IgD-negative memory B cell (primary cell): ENCODE results near the gene PRIMA1. TPM values are rescaled to one million over a fixed set of nuclear protein-coding genes. Genes with fewer than 3 reads are reported as not detected.

ENCODE experiments used
- H3K27ac Mint-ChIP-seq, 3 donors: one replicate each; pipeline ENCODE4 v1.8.0; 2020 to 2022; ENCODE audit warnings: mild to moderate bottlenecking in 3 of 3, mixed read lengths in 3 of 3, moderate library complexity in 1 of 3
- H3K27me3 Mint-ChIP-seq: one replicate; pipeline ENCODE4 v1.8.0; 2021; ENCODE audit warnings: mixed read lengths
- H3K36me3 Mint-ChIP-seq: one replicate; pipeline ENCODE4 v1.8.0; 2020; ENCODE audit warnings: mild to moderate bottlenecking, mixed read lengths
- H3K4me1 Mint-ChIP-seq, 3 donors: one replicate each; pipeline ENCODE4 v1.8.0; 2020 to 2022; ENCODE audit warnings: mixed read lengths in 3 of 3, mild to moderate bottlenecking in 1 of 3
- H3K4me3 Mint-ChIP-seq, 4 donors: one replicate each; pipeline ENCODE4 v1.8.0; 2020 to 2022; ENCODE audit warnings: mild to moderate bottlenecking in 4 of 4, mixed read lengths in 4 of 4, moderate library complexity in 3 of 4
- H3K9me3 Mint-ChIP-seq, 3 donors: one replicate each; pipeline ENCODE4 v1.8.0; 2020 to 2021; ENCODE audit warnings: mixed read lengths in 3 of 3, mild to moderate bottlenecking in 1 of 3
- polyA plus RNA-seq: library from polyadenylated mRNA; unstranded; fragments of 300-500 nt; fragmentation: Illumina TruSeq; gene quantifications from one replicate; pipeline ENCODE4 v1.2.3, GENCODE V29; 2021

The PRIMA1 gene
- polyA plus RNA-seq, 1 donor from 2014 or later = not detected

- Mint-ChIP-seq H3K4me3 (no peak overlapping the region), H3K36me3 (no peaks in the 10 kb centered on the region), H3K4me1 (peaks cover 0 to 2% (median 0%) of the 10 kb centered on the region in 3 donors), H3K27me3 (peaks cover 7% of the 10 kb centered on the region), H3K27ac (no peak overlapping the region), H3K9me3 (peaks cover 0 to 2% (median 0%) of the 10 kb centered on the region in 3 donors)
Measured at GRCh38 chr14:93708800-93709199, 79.5 kb downstream of the PRIMA1 start.

DNA sequence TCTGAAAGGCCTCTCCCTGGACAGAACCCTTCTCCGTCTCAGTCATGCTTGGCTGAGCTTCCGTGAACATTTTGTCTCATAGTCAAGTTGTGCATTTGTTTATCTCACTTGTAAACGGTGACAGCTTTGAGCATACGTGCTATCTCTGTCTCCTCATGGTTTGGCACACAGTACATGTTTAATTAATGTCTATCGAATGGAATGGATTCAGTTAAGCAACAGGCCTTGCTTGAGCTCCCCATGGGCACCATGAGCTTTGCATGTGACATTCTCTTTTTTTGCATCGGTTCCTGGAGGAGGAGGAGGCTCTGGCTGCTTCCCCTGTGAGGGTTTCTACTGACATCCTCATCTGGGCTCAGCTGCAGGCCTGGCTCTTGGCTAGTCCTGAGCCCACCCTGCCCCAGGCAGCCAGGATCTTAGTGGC lies 80.0 kb downstream of the PRIMA1 start:
- no peak overlapping the region for H3K4me3 Mint-ChIP-seq
- H3K4me1 Mint-ChIP-seq = peaks cover 0 to 2% (median 0%) of the 10 kb centered on the region in 3 donors
- peaks cover 10% of the 10 kb centered on the region for H3K27me3 Mint-ChIP-seq
- no peaks in the 10 kb centered on the region for H3K36me3 Mint-ChIP-seq
- no peak overlapping the region for H3K27ac Mint-ChIP-seq
- peaks cover 0 to 2% (median 0%) of the 10 kb centered on the region in 3 donors for H3K9me3 Mint-ChIP-seq

DNA sequence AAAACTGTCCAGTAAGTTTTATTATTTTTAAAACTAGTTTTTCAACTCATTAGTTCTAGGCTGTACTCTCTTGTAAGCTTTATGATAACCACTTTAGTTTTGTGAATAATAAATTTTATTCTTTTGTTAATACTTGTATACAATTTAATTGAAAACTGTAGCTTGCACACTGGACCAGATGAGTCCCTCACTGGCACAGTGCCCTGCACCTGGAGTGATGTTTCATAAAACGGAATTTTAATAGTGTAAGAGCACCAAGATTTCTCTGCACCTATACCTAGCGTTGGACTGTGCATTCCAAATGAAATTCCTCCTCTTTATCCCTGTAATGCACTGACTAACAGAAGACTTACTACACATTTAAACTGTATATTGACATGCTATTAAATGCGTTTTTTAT lies 80.8 kb downstream of the PRIMA1 start:
- Mint-ChIP-seq H3K27ac (no peak overlapping the region), H3K36me3 (no peaks in the 10 kb centered on the region), H3K4me1 (peaks cover 0 to 2% (median 0%) of the 10 kb centered on the region in 3 donors), H3K27me3 (peaks cover 12% of the 10 kb centered on the region), H3K9me3 (peaks cover 0 to 2% (median 0%) of the 10 kb centered on the region in 3 donors), H3K4me3 (no peak overlapping the region)

DNA sequence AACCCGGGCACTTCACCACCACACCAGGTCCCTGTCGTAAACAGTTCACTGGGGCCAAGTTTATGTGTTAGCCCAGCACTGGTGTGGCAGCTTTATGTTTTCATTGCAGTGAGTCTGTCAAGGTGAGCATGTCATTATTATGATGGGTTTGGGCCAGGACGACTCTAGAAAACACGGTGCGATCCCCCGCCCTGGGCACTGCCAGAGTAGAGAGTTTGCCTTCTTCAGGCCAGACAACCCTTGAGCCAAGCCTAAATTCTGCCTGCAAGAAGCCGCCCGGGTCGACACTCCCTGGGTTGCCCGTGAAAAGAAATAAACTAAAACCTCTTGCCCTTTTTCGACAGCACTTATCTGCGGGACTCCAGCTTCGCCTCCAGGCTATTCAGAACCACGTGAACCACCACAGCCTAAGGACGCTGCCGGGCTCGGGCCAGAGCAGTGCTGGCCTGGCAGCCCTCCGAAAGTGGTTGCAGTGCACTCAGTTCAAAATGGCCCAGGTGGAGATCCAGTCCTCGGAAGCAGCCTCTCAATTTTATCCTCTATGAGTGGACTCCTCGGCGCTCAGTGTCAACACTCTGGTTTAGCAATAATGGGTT lies 81.8 kb downstream of the PRIMA1 start:
- Mint-ChIP-seq H3K9me3 (peaks cover 0 to 2% (median 0%) of the 10 kb centered on the region in 3 donors), H3K4me3 (no peak overlapping the region), H3K36me3 (no peaks in the 10 kb centered on the region), H3K27me3 (peaks cover 12% of the 10 kb centered on the region), H3K4me1 (peaks cover 0 to 2% (median 0%) of the 10 kb centered on the region in 3 donors), H3K27ac (no peak overlapping the region)

GRCh38 chr14:93705513-93706156 lies 82.7 kb downstream of the PRIMA1 start:
- H3K27ac Mint-ChIP-seq = no peak overlapping the region
- peaks cover 15% of the 10 kb centered on the region for H3K27me3 Mint-ChIP-seq
- H3K4me3 Mint-ChIP-seq = no peak overlapping the region
- H3K36me3 Mint-ChIP-seq = no peaks in the 10 kb centered on the region
- peaks cover 0 to 2% (median 0%) of the 10 kb centered on the region in 3 donors for H3K4me1 Mint-ChIP-seq
- H3K9me3 Mint-ChIP-seq = peaks cover 1 to 4% (median 2%) of the 10 kb centered on the region in 3 donors

- Mint-ChIP-seq H3K9me3 (peaks cover 1 to 17% (median 11%) of the 10 kb centered on the region in 3 donors), H3K27me3 (peaks cover 18% of the 10 kb centered on the region), H3K36me3 (no peaks in the 10 kb centered on the region), H3K27ac (peak overlapping the region in 1 of 3 donors; percentile 6), H3K4me3 (no peak overlapping the region), H3K4me1 (peaks cover 0 to 2% (median 0%) of the 10 kb centered on the region in 3 donors)
Measured at GRCh38 chr14:93703941-93704340, 84.3 kb downstream of the PRIMA1 start.

DNA sequence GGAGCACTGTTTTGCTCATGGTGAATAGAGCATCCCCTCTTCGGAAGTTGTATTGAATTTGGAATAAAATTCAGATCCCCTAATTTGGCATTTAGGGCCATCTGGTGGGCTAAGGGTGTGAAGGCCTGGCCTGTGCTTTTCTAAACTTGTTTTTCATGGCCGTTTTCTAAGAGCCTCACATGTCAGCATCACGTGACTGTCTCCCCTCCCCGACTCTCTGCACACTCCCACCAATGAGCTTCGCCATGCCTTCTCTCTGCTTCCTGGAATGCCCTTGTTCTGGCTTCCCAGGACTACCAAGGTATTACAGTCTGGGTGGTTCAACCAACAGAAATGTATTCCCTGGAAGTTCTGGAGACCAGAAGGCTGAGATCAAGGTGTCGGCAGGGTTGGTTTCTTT lies 85.3 kb downstream of the PRIMA1 start:
- H3K4me3 Mint-ChIP-seq = no peak overlapping the region
- peaks cover 18% of the 10 kb centered on the region for H3K27me3 Mint-ChIP-seq
- peaks cover 4 to 20% (median 14%) of the 10 kb centered on the region in 3 donors for H3K9me3 Mint-ChIP-seq
- H3K36me3 Mint-ChIP-seq = no peaks in the 10 kb centered on the region
- no peaks in the 10 kb centered on the region for H3K4me1 Mint-ChIP-seq
- H3K27ac Mint-ChIP-seq = peak overlapping the region in 1 of 3 donors; percentile 63

- H3K4me3 Mint-ChIP-seq = no peak overlapping the region
- H3K4me1 Mint-ChIP-seq = no peaks in the 10 kb centered on the region
- H3K9me3 Mint-ChIP-seq = peaks cover 4 to 21% (median 14%) of the 10 kb centered on the region in 3 donors
- H3K27me3 Mint-ChIP-seq = peaks cover 18% of the 10 kb centered on the region
- no peak overlapping the region for H3K27ac Mint-ChIP-seq
- H3K36me3 Mint-ChIP-seq = no peaks in the 10 kb centered on the region
Measured at GRCh38 chr14:93701562-93701961, 86.7 kb downstream of the PRIMA1 start.

GRCh38 chr14:93700928-93701327 lies 87.4 kb downstream of the PRIMA1 start:
- peaks cover 4 to 21% (median 11%) of the 10 kb centered on the region in 3 donors for H3K9me3 Mint-ChIP-seq
- H3K4me3 Mint-ChIP-seq = no peak overlapping the region
- H3K36me3 Mint-ChIP-seq = no peaks in the 10 kb centered on the region
- H3K27me3 Mint-ChIP-seq = peaks cover 18% of the 10 kb centered on the region
- H3K4me1 Mint-ChIP-seq = no peaks in the 10 kb centered on the region
- H3K27ac Mint-ChIP-seq = no peak overlapping the region

DNA sequence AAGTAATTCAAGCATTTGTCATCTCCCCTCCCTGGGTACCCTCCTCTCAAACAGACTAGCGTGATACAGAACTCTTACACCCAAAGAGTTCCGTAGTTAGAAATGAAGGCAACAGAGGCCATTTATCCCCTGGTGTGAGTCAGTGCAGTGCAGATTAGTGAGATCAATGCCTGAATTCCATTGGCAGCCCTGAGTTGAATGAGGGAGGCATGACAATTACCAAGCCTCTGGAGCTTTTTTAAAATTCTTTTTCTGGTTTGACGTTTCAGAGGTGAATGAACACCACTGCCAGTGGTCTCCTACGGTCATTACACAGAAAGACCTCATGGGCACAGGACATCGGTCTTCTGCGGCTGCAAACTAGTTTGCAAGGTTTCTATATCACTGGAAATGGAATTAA lies 94.4 kb downstream of the PRIMA1 start:
- Mint-ChIP-seq H3K4me1 (no peaks in the 10 kb centered on the region), H3K36me3 (no peaks in the 10 kb centered on the region), H3K27ac (no peak overlapping the region), H3K27me3 (peaks cover 3% of the 10 kb centered on the region), H3K9me3 (peaks cover 4 to 6% (median 4%) of the 10 kb centered on the region in 3 donors), H3K4me3 (no peak overlapping the region)

- H3K4me1 Mint-ChIP-seq = no peaks in the 10 kb centered on the region
- no peak overlapping the region for H3K27ac Mint-ChIP-seq
- H3K27me3 Mint-ChIP-seq = peaks cover 8% of the 10 kb centered on the region
- H3K9me3 Mint-ChIP-seq = peaks cover 0 to 3% (median 1%) of the 10 kb centered on the region in 3 donors
- no peaks in the 10 kb centered on the region for H3K36me3 Mint-ChIP-seq
- H3K4me3 Mint-ChIP-seq = no peak overlapping the region
Measured at GRCh38 chr14:93691042-93691780, 97.1 kb downstream of the PRIMA1 start.

DNA sequence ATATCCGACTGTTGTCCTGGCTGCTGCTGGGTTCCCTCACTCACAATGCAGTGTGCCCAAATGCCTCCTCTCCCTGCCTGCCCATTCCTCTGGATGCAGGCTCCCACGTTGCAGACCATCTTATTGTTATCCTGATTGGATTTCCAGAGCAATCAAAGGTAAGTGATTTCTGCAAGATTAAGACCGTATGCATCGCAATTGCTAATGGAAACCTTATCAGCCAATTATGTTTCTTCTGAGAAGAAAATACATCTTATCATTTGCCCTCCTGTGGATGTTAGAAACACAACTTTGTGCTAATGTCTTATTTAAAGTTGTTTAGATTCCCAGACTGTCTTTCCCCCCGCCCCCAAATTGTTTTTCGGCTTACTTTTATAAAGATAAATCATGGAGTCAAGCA lies 98.1 kb downstream of the PRIMA1 start:
- H3K4me3 Mint-ChIP-seq = no peak overlapping the region
- H3K27ac Mint-ChIP-seq = no peak overlapping the region
- H3K27me3 Mint-ChIP-seq = peaks cover 8% of the 10 kb centered on the region
- H3K36me3 Mint-ChIP-seq = no peaks in the 10 kb centered on the region
- peaks cover 0 to 3% (median 1%) of the 10 kb centered on the region in 3 donors for H3K9me3 Mint-ChIP-seq
- H3K4me1 Mint-ChIP-seq = no peaks in the 10 kb centered on the region

GRCh38 chr14:93688820-93689219 lies 99.5 kb downstream of the PRIMA1 start:
- peaks cover 0 to 2% (median 1%) of the 10 kb centered on the region in 3 donors for H3K9me3 Mint-ChIP-seq
- H3K27ac Mint-ChIP-seq = no peak overlapping the region
- peaks cover 9% of the 10 kb centered on the region for H3K27me3 Mint-ChIP-seq
- no peak overlapping the region for H3K4me3 Mint-ChIP-seq
- no peaks in the 10 kb centered on the region for H3K4me1 Mint-ChIP-seq
- H3K36me3 Mint-ChIP-seq = no peaks in the 10 kb centered on the region

DNA sequence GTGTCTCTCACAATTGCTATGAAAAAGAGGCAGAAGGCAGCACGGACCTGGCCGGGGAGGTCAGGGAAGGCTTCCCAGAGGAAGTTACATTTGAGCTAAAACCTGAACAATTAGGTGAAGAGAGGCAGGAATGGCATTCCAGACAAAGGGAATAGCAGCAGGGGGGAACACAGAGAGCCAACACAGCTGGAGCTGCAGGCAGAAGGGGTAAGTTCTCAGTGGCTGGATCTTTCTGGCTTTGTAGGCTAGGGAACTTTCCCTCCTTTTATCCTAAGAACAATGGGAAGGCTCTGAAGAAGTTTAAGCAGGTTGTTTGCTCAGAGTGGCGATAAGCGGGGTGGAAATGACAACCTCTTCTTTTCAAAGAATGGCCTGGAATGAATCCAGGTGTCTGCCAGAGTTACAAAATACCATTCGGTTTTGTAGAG lies 100.0 kb downstream of the PRIMA1 start:
- Mint-ChIP-seq H3K4me3 (no peak overlapping the region), H3K27ac (no peak overlapping the region), H3K27me3 (peaks cover 9% of the 10 kb centered on the region), H3K36me3 (no peaks in the 10 kb centered on the region), H3K4me1 (no peaks in the 10 kb centered on the region), H3K9me3 (peaks cover 0 to 2% (median 1%) of the 10 kb centered on the region in 3 donors)

DNA sequence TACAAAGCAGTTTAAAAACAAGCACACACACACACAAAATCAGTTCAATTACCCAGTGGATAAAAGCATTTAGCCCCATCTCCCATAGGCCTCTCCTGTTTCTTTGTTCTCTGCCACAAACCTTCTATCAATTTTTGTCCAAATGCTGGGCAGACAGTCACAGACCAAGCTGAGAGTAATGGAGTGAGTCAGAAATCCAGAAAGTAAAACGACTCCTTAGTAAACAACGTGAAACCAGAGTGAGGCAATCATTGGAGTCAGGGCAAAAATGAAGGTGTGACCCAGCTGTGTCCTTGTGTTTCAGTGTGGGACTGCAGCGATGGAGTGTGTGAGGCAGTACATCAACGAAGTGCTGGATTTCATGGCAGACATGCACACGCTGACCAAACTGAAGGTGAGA lies 102.0 kb downstream of the PRIMA1 start:
- Mint-ChIP-seq H3K36me3 (no peaks in the 10 kb centered on the region), H3K27ac (no peak overlapping the region), H3K4me3 (no peak overlapping the region), H3K9me3 (peaks cover 0 to 2% (median 1%) of the 10 kb centered on the region in 3 donors), H3K27me3 (peaks cover 9% of the 10 kb centered on the region), H3K4me1 (peaks cover 0 to 2% (median 0%) of the 10 kb centered on the region in 3 donors)
